ENCODE measurements around the gene CGRRF1.

The CGRRF1 gene

DNA sequence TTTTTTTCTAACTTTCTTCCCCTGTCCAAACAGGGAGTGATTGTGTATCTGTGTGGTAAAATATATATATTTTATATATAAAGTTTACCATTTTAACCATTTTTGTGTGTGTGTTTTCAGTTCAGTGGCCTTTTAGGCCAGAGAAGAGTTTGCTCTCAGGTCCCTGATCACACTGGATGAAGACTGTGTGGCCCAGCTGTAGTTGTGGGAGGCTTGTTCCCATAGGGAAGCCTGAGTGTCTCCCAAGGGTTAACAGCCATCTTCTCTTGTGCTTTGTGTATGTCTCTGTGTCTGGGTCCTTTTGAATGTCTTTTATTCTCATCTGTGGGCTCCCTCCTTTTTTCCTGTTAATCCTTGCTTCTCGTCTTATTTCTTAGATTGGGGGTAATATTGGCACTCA lies 23.4 kb downstream of the CGRRF1 start:
- no peaks in the 10 kb centered on the region for H4K20me1 ChIP-seq

GRCh38 chr14:54535126-54535525 lies 25.4 kb downstream of the CGRRF1 start:
- Histone ChIP-seq H3K4me1 (no peaks in the 10 kb centered on the region), H3K27me3 (no peaks in the 10 kb centered on the region), H3K36me3 (peaks cover 11% of the 10 kb centered on the region), H3K4me3 (no peak overlapping the region), H3K4me2 (no peak overlapping the region), H3K27ac (no peak overlapping the region), H4K20me1 (no peaks in the 10 kb centered on the region), H3K9me3 (no peaks in the 10 kb centered on the region), H3K9ac (no peak overlapping the region)
- no peak for TF ChIP-seq Cebpa-rat (IDR thresholded peaks at IDR 0.05)

More for the DNA sequence above, 23.4 kb downstream of the CGRRF1 start:
- TF ChIP-seq Cebpa-rat (IDR thresholded peaks at IDR 0.05) = no peak
- no peaks in the 10 kb centered on the region for H3K27me3 ChIP-seq
- H3K36me3 ChIP-seq = peaks cover 14% of the 10 kb centered on the region
- no peaks in the 10 kb centered on the region for H3K9me3 ChIP-seq
- no peak overlapping the region for H3K4me3 ChIP-seq
- no peak overlapping the region for H3K27ac ChIP-seq
- no peak overlapping the region for H3K4me2 ChIP-seq
- H3K4me1 ChIP-seq = no peaks in the 10 kb centered on the region
- H3K9ac ChIP-seq = no peak overlapping the region

GRCh38 chr14:54535646-54536045 lies 25.9 kb downstream of the CGRRF1 start:
- H3K4me3 ChIP-seq = no peak overlapping the region
- no peaks in the 10 kb centered on the region for H4K20me1 ChIP-seq
- peaks cover 13% of the 10 kb centered on the region for H3K36me3 ChIP-seq
- H3K27me3 ChIP-seq = no peaks in the 10 kb centered on the region
- no peak overlapping the region for H3K27ac ChIP-seq
- no peak overlapping the region for H3K9ac ChIP-seq
- H3K9me3 ChIP-seq = no peaks in the 10 kb centered on the region
- H3K4me2 ChIP-seq = no peak overlapping the region
- no peak for TF ChIP-seq Cebpa-rat (IDR thresholded peaks at IDR 0.05)
- no peaks in the 10 kb centered on the region for H3K4me1 ChIP-seq

DNA sequence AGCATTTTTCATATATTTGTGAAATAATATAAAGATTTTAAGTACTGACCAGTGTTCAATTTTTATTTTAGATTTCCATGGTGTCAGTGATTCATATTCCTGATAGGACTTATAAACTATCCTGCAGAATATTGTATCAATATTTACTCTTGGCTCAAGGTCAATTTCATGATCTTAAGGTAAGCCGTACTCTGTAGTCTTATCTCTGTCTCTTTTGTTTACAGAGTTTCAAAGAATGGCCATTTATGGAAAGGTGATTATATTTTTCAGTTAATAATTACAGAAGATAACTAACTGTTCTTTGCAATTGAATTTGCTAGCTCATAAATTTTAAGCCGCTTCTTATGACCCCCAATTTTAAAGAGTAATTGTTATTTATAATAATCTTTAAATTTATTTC lies 27.9 kb downstream of the CGRRF1 start:
- H3K9me3 ChIP-seq = no peaks in the 10 kb centered on the region
- H3K27me3 ChIP-seq = no peaks in the 10 kb centered on the region
- TF ChIP-seq Cebpa-rat (IDR thresholded peaks at IDR 0.05) = no peak
- no peak overlapping the region for H3K9ac ChIP-seq
- H3K4me1 ChIP-seq = no peaks in the 10 kb centered on the region
- H3K4me3 ChIP-seq = no peak overlapping the region
- H3K27ac ChIP-seq = no peak overlapping the region
- H4K20me1 ChIP-seq = no peaks in the 10 kb centered on the region
- H3K4me2 ChIP-seq = no peak overlapping the region
- peaks cover 15% of the 10 kb centered on the region for H3K36me3 ChIP-seq

- Histone ChIP-seq H3K4me2 (no peak overlapping the region), H3K4me1 (no peaks in the 10 kb centered on the region), H3K27ac (no peak overlapping the region), H3K9me3 (no peaks in the 10 kb centered on the region), H3K36me3 (peaks cover 15% of the 10 kb centered on the region), H3K27me3 (no peaks in the 10 kb centered on the region), H3K4me3 (no peak overlapping the region), H3K9ac (no peak overlapping the region), H4K20me1 (no peaks in the 10 kb centered on the region)
- no peak for TF ChIP-seq Cebpa-rat (IDR thresholded peaks at IDR 0.05)
These were observed 28.3 kb downstream of the CGRRF1 start for GRCh38 chr14:54538055-54538454.

GRCh38 chr14:54547583-54547982 lies 37.9 kb downstream of the CGRRF1 start:
- Histone ChIP-seq H3K4me2 (no peak overlapping the region), H3K36me3 (no peaks in the 10 kb centered on the region), H3K4me3 (no peak overlapping the region), H3K9ac (no peak overlapping the region), H3K27me3 (no peaks in the 10 kb centered on the region), H4K20me1 (no peaks in the 10 kb centered on the region), H3K9me3 (no peaks in the 10 kb centered on the region), H3K27ac (no peak overlapping the region), H3K4me1 (no peaks in the 10 kb centered on the region)
- TF ChIP-seq Cebpa-rat (IDR thresholded peaks at IDR 0.05) = no peak

- no peak overlapping the region for H3K9ac ChIP-seq
These were observed 38.8 kb downstream of the CGRRF1 start for GRCh38 chr14:54548491-54548890.

GRCh38 chr14:54549862-54550261 lies 40.2 kb downstream of the CGRRF1 start:
- no peaks in the 10 kb centered on the region for H4K20me1 ChIP-seq
- no peaks in the 10 kb centered on the region for H3K27me3 ChIP-seq
- H3K27ac ChIP-seq = no peak overlapping the region
- TF ChIP-seq Cebpa-rat (IDR thresholded peaks at IDR 0.05) = no peak
- no peak overlapping the region for H3K9ac ChIP-seq
- no peaks in the 10 kb centered on the region for H3K36me3 ChIP-seq
- no peaks in the 10 kb centered on the region for H3K9me3 ChIP-seq
- no peaks in the 10 kb centered on the region for H3K4me1 ChIP-seq
- H3K4me3 ChIP-seq = no peak overlapping the region
- no peak overlapping the region for H3K4me2 ChIP-seq

More at GRCh38 chr14:54548491-54548890, 38.8 kb downstream of the CGRRF1 start:
- Histone ChIP-seq H3K4me3 (no peak overlapping the region), H3K4me2 (no peak overlapping the region), H3K27me3 (no peaks in the 10 kb centered on the region), H3K4me1 (no peaks in the 10 kb centered on the region), H3K36me3 (no peaks in the 10 kb centered on the region), H3K9me3 (no peaks in the 10 kb centered on the region), H4K20me1 (no peaks in the 10 kb centered on the region), H3K27ac (no peak overlapping the region)
- TF ChIP-seq Cebpa-rat (IDR thresholded peaks at IDR 0.05) = no peak

- Histone ChIP-seq H3K4me3 (no peak overlapping the region), H3K9ac (no peak overlapping the region), H4K20me1 (no peaks in the 10 kb centered on the region), H3K27me3 (no peaks in the 10 kb centered on the region), H3K4me2 (no peak overlapping the region), H3K36me3 (no peaks in the 10 kb centered on the region), H3K9me3 (no peaks in the 10 kb centered on the region), H3K27ac (no peak overlapping the region), H3K4me1 (no peaks in the 10 kb centered on the region)
- no peak for TF ChIP-seq Cebpa-rat (IDR thresholded peaks at IDR 0.05)
These were observed 40.8 kb downstream of the CGRRF1 start for GRCh38 chr14:54550514-54550913.

GRCh38 chr14:54554401-54554800 lies 44.7 kb downstream of the CGRRF1 start:
- H3K4me1 ChIP-seq = no peaks in the 10 kb centered on the region
- no peak for TF ChIP-seq Cebpa-rat (IDR thresholded peaks at IDR 0.05)
- H3K27ac ChIP-seq = no peak overlapping the region
- H3K4me3 ChIP-seq = no peak overlapping the region
- no peak overlapping the region for H3K9ac ChIP-seq
- no peaks in the 10 kb centered on the region for H3K36me3 ChIP-seq
- no peak overlapping the region for H3K4me2 ChIP-seq
- H3K9me3 ChIP-seq = no peaks in the 10 kb centered on the region
- no peaks in the 10 kb centered on the region for H3K27me3 ChIP-seq
- H4K20me1 ChIP-seq = no peaks in the 10 kb centered on the region

- Histone ChIP-seq H4K20me1 (no peaks in the 10 kb centered on the region), H3K27ac (no peak overlapping the region), H3K4me1 (no peaks in the 10 kb centered on the region), H3K4me3 (no peak overlapping the region), H3K36me3 (no peaks in the 10 kb centered on the region), H3K9ac (no peak overlapping the region), H3K27me3 (no peaks in the 10 kb centered on the region), H3K4me2 (no peak overlapping the region), H3K9me3 (no peaks in the 10 kb centered on the region)
- no peak for TF ChIP-seq Cebpa-rat (IDR thresholded peaks at IDR 0.05)
These were observed 45.9 kb downstream of the CGRRF1 start for GRCh38 chr14:54555651-54556050.

All from BLaER1 (cell line).